Activated naive CD4-positive, alpha-beta T cell treated with anti-CD3 and anti-CD28 coated beads, Interleukin-2, amount 10 ng/mL, durations not matched to agents 7 days and 5 days (primary cell): ENCODE measurements around the gene GTF3A.

ENCODE experiments used
- CTCF ChIA-PET: fragments of 350-600 bp; sonication (Branson Sonifier 250); formaldehyde crosslinking; loops from one replicate; lab custom pipeline; 2021; ENCODE audit warnings: antibody characterized with exemption; lab: Charles Lee
- DNase-seq: peaks from one replicate; pipeline ENCODE4 v3.0.0-alpha.2; 2020
- H3K27ac Mint-ChIP-seq: one replicate; pipeline ENCODE4 v1.8.0; 2021; ENCODE audit warnings: mild to moderate bottlenecking, moderate library complexity, mixed read lengths
- H3K27me3 Mint-ChIP-seq: one replicate; pipeline ENCODE4 v1.8.0; 2021; ENCODE audit warnings: mild to moderate bottlenecking, mixed read lengths
- H3K36me3 Mint-ChIP-seq: one replicate; pipeline ENCODE4 v1.8.0; 2021; ENCODE audit warnings: mixed read lengths
- H3K4me1 Mint-ChIP-seq: one replicate; pipeline ENCODE4 v1.8.0; 2021; ENCODE audit warnings: mixed read lengths
- H3K4me3 Mint-ChIP-seq: one replicate; pipeline ENCODE4 v1.8.0; 2021; ENCODE audit warnings: mild to moderate bottlenecking, moderate library complexity, mixed read lengths
- H3K9me3 Mint-ChIP-seq: one replicate; pipeline ENCODE4 v1.8.0; 2021; ENCODE audit warnings: mixed read lengths

The GTF3A gene

GRCh38 chr13:27472441-27472840 lies 48.0 kb downstream of the GTF3A start:
- no peak for DNase-seq
- Mint-ChIP-seq H3K36me3 (no peaks in the 10 kb centered on the region), H3K27ac (no peak overlapping the region), H3K4me3 (no peak overlapping the region), H3K4me1 (peaks cover 18% of the 10 kb centered on the region), H3K9me3 (no peaks in the 10 kb centered on the region), H3K27me3 (no peaks in the 10 kb centered on the region)
- CTCF ChIA-PET: interaction anchor here (1.0 to 1.6 kb wide), 2 partner anchors 63 to 354 kb away, joined by 4 read pairs; no protein-coding TSS in a partner anchor

- H3K4me3 Mint-ChIP-seq: no peak overlapping the region
- no peaks in the 10 kb centered on the region for H3K9me3 Mint-ChIP-seq
- no peak for DNase-seq
- no peaks in the 10 kb centered on the region for H3K27me3 Mint-ChIP-seq
- H3K36me3 Mint-ChIP-seq: no peaks in the 10 kb centered on the region
- CTCF ChIA-PET: interaction anchor here (0.9 to 1.6 kb wide), 3 partner anchors 64 to 354 kb away, joined by 3 to 4 read pairs (median 4); no protein-coding TSS in a partner anchor
- H3K4me1 Mint-ChIP-seq: peaks cover 19% of the 10 kb centered on the region
- no peak overlapping the region for H3K27ac Mint-ChIP-seq
These were observed 48.5 kb downstream of the GTF3A start for GRCh38 chr13:27472941-27473340.

- Mint-ChIP-seq H3K9me3 (no peaks in the 10 kb centered on the region), H3K27me3 (peaks cover 4% of the 10 kb centered on the region), H3K4me3 (no peak overlapping the region), H3K36me3 (no peaks in the 10 kb centered on the region), H3K4me1 (peaks cover 19% of the 10 kb centered on the region), H3K27ac (no peak overlapping the region)
- CTCF ChIA-PET: interaction anchor here (0.6 to 1.0 kb wide), 3 partner anchors 58 to 351 kb away, joined by 3 read pairs; no protein-coding TSS in a partner anchor
- DNase-seq: no peak
These were observed 50.4 kb downstream of the GTF3A start for GRCh38 chr13:27474751-27475268.

GRCh38 chr13:27476943-27477703 lies 52.7 kb downstream of the GTF3A start:
- no peaks in the 10 kb centered on the region for H3K9me3 Mint-ChIP-seq
- CTCF ChIA-PET: interaction anchor here (0.8 to 2.1 kb wide), 3 partner anchors 65 to 349 kb away, joined by 3 to 4 read pairs (median 3); no protein-coding TSS in a partner anchor
- H3K27me3 Mint-ChIP-seq: peaks cover 11% of the 10 kb centered on the region
- peaks cover 19% of the 10 kb centered on the region for H3K4me1 Mint-ChIP-seq
- H3K4me3 Mint-ChIP-seq: no peak overlapping the region
- no peak for DNase-seq
- H3K36me3 Mint-ChIP-seq: no peaks in the 10 kb centered on the region
- H3K27ac Mint-ChIP-seq: no peak overlapping the region

GRCh38 chr13:27481766-27482165 lies 57.3 kb downstream of the GTF3A start:
- CTCF ChIA-PET: interaction anchor here (1.0 to 1.2 kb wide), 2 partner anchors 120 to 345 kb away, joined by 3 to 5 read pairs; no protein-coding TSS in a partner anchor
- H3K4me1 Mint-ChIP-seq: peaks cover 15% of the 10 kb centered on the region
- peak; percentile 45 for DNase-seq
- peaks cover 19% of the 10 kb centered on the region for H3K27me3 Mint-ChIP-seq
- H3K36me3 Mint-ChIP-seq: no peaks in the 10 kb centered on the region
- H3K27ac Mint-ChIP-seq: no peak overlapping the region
- H3K9me3 Mint-ChIP-seq: no peaks in the 10 kb centered on the region
- H3K4me3 Mint-ChIP-seq: no peak overlapping the region

GRCh38 chr13:27482983-27483382 lies 58.6 kb downstream of the GTF3A start:
- peaks cover 19% of the 10 kb centered on the region for H3K27me3 Mint-ChIP-seq
- H3K36me3 Mint-ChIP-seq: no peaks in the 10 kb centered on the region
- H3K4me1 Mint-ChIP-seq: peaks cover 7% of the 10 kb centered on the region
- no peak overlapping the region for H3K27ac Mint-ChIP-seq
- no peak overlapping the region for H3K4me3 Mint-ChIP-seq
- CTCF ChIA-PET: interaction anchor here (1.2 kb wide), 1 partner anchor 121 kb away, joined by 3 read pairs; no protein-coding TSS in a partner anchor
- no peaks in the 10 kb centered on the region for H3K9me3 Mint-ChIP-seq
- no peak for DNase-seq

- no peak for DNase-seq
- Mint-ChIP-seq H3K27me3 (peaks cover 19% of the 10 kb centered on the region), H3K4me3 (no peak overlapping the region), H3K36me3 (no peaks in the 10 kb centered on the region), H3K9me3 (no peaks in the 10 kb centered on the region), H3K27ac (no peak overlapping the region), H3K4me1 (peaks cover 7% of the 10 kb centered on the region)
- CTCF ChIA-PET: no interaction called here
These were observed 59.0 kb downstream of the GTF3A start for GRCh38 chr13:27483421-27483820.
